IMR-90 (cell line): Measurements from ENCODE around the gene WDR76.

Experiments used
- BHLHE40 ChIP-seq: fragments of 150-350 bp; IDR thresholded peaks from 2 replicates; pipeline ENCODE4 v1.6.1; 2016; ENCODE audit warnings: mild to moderate bottlenecking, low read depth, low read length
- CHD1 ChIP-seq: IDR thresholded peaks from 2 replicates; pipeline ENCODE4 v1.6.1; 2012; ENCODE audit warnings: low read depth, low read length, improper control_type of control experiment
- MAZ ChIP-seq: IDR thresholded peaks from 2 replicates; pipeline ENCODE4 v1.6.1; 2012; ENCODE audit warnings: low read depth, mild to moderate bottlenecking, low read length, improper control_type of control experiment, moderate library complexity, borderline replicate concordance
- MXI1 ChIP-seq: IDR thresholded peaks from 2 replicates; pipeline ENCODE4 v1.6.1; 2012; ENCODE audit warnings: low read depth, mild to moderate bottlenecking, low read length, moderate library complexity, borderline replicate concordance
- POLR2A ChIP-seq: IDR thresholded peaks from 2 replicates; pipeline ENCODE4 v1.6.1; 2012; ENCODE audit warnings: mild to moderate bottlenecking, low read depth, low read length
- RAD21 ChIP-seq: IDR thresholded peaks from 2 replicates; pipeline ENCODE4 v1.6.1; 2012; ENCODE audit warnings: low read length, improper control_type of control experiment
- RCOR1 ChIP-seq: IDR thresholded peaks from 2 replicates; pipeline ENCODE4 v1.6.1; 2012; ENCODE audit warnings: mild to moderate bottlenecking, low read length, improper control_type of control experiment; ENCODE audit not compliant: insufficient replicate concordance
- SMC3 ChIP-seq: fragments of 150-350 bp; IDR thresholded peaks from 2 replicates; pipeline ENCODE4 v1.6.1; 2016; ENCODE audit warnings: low read depth, mild to moderate bottlenecking, antibody characterized with exemption, low read length, moderate library complexity
- TF ChIP-seq, protein P1 (sequence below): conservative IDR thresholded peaks from 2 replicates; pipeline ENCODE4 v1.5.1; 2012; ENCODE audit warnings: mild to moderate bottlenecking, low read depth, low read length, improper control_type of control experiment

DNA sequence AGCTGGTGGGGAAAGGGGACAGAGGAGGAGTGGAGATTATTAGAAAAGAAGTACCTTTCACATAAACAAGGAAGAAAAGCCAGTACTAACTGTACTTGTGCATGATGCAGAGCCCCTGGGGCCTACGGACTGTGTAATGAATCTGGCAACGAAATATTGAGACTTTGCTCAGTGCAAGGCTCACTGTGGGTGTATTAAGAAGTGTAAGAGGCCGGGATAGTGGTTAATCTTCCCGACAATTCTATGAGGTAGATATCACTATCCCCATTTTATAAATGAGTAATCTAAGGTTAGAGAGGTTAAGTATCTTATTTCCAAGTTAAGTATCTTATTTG is 89.5 kb downstream of the WDR76 start:
- TF ChIP-seq POLR2A (no peak), CHD1 (no peak), BHLHE40 (no peak), MAZ (no peak), RCOR1 (no peak), RAD21 (no peak), MXI1 (no peak), SMC3 (no peak)
- TF ChIP-seq, protein P1, sequence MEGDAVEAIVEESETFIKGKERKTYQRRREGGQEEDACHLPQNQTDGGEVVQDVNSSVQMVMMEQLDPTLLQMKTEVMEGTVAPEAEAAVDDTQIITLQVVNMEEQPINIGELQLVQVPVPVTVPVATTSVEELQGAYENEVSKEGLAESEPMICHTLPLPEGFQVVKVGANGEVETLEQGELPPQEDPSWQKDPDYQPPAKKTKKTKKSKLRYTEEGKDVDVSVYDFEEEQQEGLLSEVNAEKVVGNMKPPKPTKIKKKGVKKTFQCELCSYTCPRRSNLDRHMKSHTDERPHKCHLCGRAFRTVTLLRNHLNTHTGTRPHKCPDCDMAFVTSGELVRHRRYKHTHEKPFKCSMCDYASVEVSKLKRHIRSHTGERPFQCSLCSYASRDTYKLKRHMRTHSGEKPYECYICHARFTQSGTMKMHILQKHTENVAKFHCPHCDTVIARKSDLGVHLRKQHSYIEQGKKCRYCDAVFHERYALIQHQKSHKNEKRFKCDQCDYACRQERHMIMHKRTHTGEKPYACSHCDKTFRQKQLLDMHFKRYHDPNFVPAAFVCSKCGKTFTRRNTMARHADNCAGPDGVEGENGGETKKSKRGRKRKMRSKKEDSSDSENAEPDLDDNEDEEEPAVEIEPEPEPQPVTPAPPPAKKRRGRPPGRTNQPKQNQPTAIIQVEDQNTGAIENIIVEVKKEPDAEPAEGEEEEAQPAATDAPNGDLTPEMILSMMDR: no peak
